ENCODE results near the gene ALOX12B. TPM values are rescaled to one million over a fixed set of nuclear protein-coding genes. Genes with fewer than 3 reads are reported as not detected.

ALOX12B gene
- polyA plus RNA-seq, 4 donors, result 0.45 to 3.0 (median 0.73) TPM

DNA sequence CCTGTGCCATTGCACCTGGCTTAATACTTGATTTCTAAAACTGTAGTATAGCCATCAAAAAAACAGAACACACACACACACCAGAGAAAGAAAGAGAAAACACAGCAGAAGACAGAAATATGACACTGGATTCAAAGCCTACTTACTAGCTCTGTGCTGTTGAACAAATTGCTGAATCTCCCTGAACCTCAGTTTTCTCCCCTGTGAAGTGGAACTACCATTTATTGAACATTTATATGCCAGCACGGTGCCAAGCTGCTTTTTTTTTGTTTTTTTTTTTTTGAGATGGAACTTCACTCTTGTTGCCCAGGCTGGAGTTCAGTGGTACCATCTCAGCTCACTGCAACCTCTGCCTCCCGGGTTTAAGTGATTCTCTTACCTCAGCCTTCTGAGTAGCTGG, 13.2 kb upstream of the ALOX12B start:
- FAIRE-seq, result no peak
- 69 to 81% (median 76%) methylated on average over 2 of the region's 2 CpGs for WGBS, 3 donors
- no peaks in the 10 kb centered on the region for H3K4me1 ChIP-seq (ENCODE audit: control insufficient read depth in 3 of 3, insufficient read depth in 2 of 3, low read depth in 1 of 3, low read length in 2 of 3)
- no peak for DNase-seq
- H3K27me3 ChIP-seq (ENCODE audit: control insufficient read depth in 3 of 3, insufficient read depth in 3 of 3, low read length in 3 of 3), result peaks cover 0 to 3% (median 0%) of the 10 kb centered on the region in 3 donors
- no peak overlapping the region for H3K4me3 ChIP-seq (ENCODE audit: low read depth in 1 of 3, low read length in 3 of 3)
- H3K36me3 ChIP-seq (ENCODE audit: control insufficient read depth in 3 of 3, insufficient read depth in 2 of 3, low read depth in 1 of 3, low read length in 3 of 3), result no peaks in the 10 kb centered on the region
- no peak overlapping the region for H3K27ac ChIP-seq (ENCODE audit: low read depth in 1 of 3, low read length in 2 of 3)
- H3K9me3 ChIP-seq (ENCODE audit: control insufficient read depth in 2 of 2, insufficient read depth in 1 of 2, low read depth in 1 of 2, low read length in 1 of 2), result no peaks in the 10 kb centered on the region

DNA sequence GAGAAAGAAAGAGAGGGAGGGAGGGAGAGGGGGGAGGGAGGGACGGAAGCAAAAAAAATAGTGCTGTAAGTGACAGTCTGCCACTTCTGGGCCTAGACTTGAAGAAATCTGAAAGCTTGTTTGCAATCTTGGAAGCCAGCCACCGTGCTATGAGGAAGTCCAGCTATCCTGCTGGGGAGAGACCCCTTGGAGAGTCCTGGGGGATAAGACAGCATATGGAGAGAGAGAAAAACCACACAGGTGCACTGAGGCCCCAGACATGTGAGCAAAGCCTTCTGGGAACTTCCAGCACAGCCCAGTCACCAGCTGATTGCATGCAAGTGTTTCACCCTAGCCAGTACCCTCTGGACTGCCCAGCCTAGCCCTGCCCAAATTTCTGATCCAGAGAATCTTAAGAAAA, 12.6 kb upstream of the ALOX12B start:
- peaks cover 0 to 7% (median 0%) of the 10 kb centered on the region in 3 donors for H3K27me3 ChIP-seq (ENCODE audit: control insufficient read depth in 3 of 3, insufficient read depth in 3 of 3, low read length in 3 of 3)
- WGBS, 3 donors, result 28 to 43% (median 31%) methylated on average over 2 of the region's 2 CpGs
- no peaks in the 10 kb centered on the region for H3K36me3 ChIP-seq (ENCODE audit: control insufficient read depth in 3 of 3, insufficient read depth in 2 of 3, low read depth in 1 of 3, low read length in 3 of 3)
- H3K9me3 ChIP-seq (ENCODE audit: control insufficient read depth in 2 of 2, insufficient read depth in 1 of 2, low read depth in 1 of 2, low read length in 1 of 2), result no peaks in the 10 kb centered on the region
- H3K4me1 ChIP-seq (ENCODE audit: control insufficient read depth in 3 of 3, insufficient read depth in 2 of 3, low read depth in 1 of 3, low read length in 2 of 3), result no peaks in the 10 kb centered on the region
- no peak for DNase-seq
- H3K27ac ChIP-seq (ENCODE audit: low read depth in 1 of 3, low read length in 2 of 3), result no peak overlapping the region
- FAIRE-seq, result no peak
- no peak overlapping the region for H3K4me3 ChIP-seq (ENCODE audit: low read depth in 1 of 3, low read length in 3 of 3)

GRCh38 chr17:8096541-8096940, 9.0 kb upstream of the ALOX12B start:
- FAIRE-seq (no peak), DNase-seq (no peak)
- Histone ChIP-seq H3K27me3 (ENCODE audit: control insufficient read depth in 3 of 3, insufficient read depth in 3 of 3, low read length in 3 of 3) (peaks cover 0 to 16% (median 0%) of the 10 kb centered on the region in 3 donors), H3K36me3 (ENCODE audit: control insufficient read depth in 3 of 3, insufficient read depth in 2 of 3, low read depth in 1 of 3, low read length in 3 of 3) (no peaks in the 10 kb centered on the region), H3K4me1 (ENCODE audit: control insufficient read depth in 3 of 3, insufficient read depth in 2 of 3, low read depth in 1 of 3, low read length in 2 of 3) (no peaks in the 10 kb centered on the region), H3K27ac (ENCODE audit: low read depth in 1 of 3, low read length in 2 of 3) (no peak overlapping the region), H3K4me3 (ENCODE audit: low read depth in 1 of 3, low read length in 3 of 3) (no peak overlapping the region), H3K9me3 (ENCODE audit: control insufficient read depth in 2 of 2, insufficient read depth in 1 of 2, low read depth in 1 of 2, low read length in 1 of 2) (no peaks in the 10 kb centered on the region)
- 87 to 93% (median 92%) methylated on average over 8 of the region's 8 CpGs for WGBS, 3 donors

DNA sequence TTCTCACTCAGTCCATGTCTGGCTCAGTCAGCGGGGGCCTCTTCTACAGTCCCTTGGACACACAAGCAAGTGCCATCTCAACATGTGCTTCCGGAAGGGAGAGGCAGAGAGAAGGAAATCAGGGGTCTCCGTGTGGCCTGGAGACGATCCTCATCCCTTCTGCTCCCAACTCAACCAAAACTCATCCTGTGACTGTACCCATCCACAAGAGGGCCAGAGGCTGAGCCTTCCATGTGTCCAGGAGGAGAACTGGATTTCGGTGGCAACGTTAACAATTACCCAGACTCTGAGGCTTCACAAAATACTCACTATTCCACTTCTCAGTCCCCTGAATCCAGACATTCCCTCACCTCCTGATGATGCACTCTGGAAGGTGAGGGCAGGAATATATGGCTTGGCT, 7.8 kb upstream of the ALOX12B start:
- Histone ChIP-seq H3K9me3 (ENCODE audit: control insufficient read depth in 2 of 2, insufficient read depth in 1 of 2, low read depth in 1 of 2, low read length in 1 of 2) (no peaks in the 10 kb centered on the region), H3K36me3 (ENCODE audit: control insufficient read depth in 3 of 3, insufficient read depth in 2 of 3, low read depth in 1 of 3, low read length in 3 of 3) (no peaks in the 10 kb centered on the region), H3K4me3 (ENCODE audit: low read depth in 1 of 3, low read length in 3 of 3) (no peak overlapping the region), H3K27me3 (ENCODE audit: control insufficient read depth in 3 of 3, insufficient read depth in 3 of 3, low read length in 3 of 3) (peaks cover 0 to 28% (median 0%) of the 10 kb centered on the region in 3 donors), H3K27ac (ENCODE audit: low read depth in 1 of 3, low read length in 2 of 3) (no peak overlapping the region), H3K4me1 (ENCODE audit: control insufficient read depth in 3 of 3, insufficient read depth in 2 of 3, low read depth in 1 of 3, low read length in 2 of 3) (no peaks in the 10 kb centered on the region)
- no peak for FAIRE-seq
- WGBS, 3 donors, result 72 to 74% (median 74%) methylated on average over 5 to 6 of the region's 6 CpGs
- DNase-seq, result no peak

GRCh38 chr17:8091033-8091687, 3.6 kb upstream of the ALOX12B start:
- FAIRE-seq (no peak), DNase-seq (no peak)
- no peaks in the 10 kb centered on the region for H3K36me3 ChIP-seq (ENCODE audit: control insufficient read depth in 3 of 3, insufficient read depth in 2 of 3, low read depth in 1 of 3, low read length in 3 of 3)
- H3K4me3 ChIP-seq (ENCODE audit: low read depth in 1 of 3, low read length in 3 of 3), result no peak overlapping the region
- peaks cover 0 to 46% (median 2%) of the 10 kb centered on the region in 3 donors for H3K27me3 ChIP-seq (ENCODE audit: control insufficient read depth in 3 of 3, insufficient read depth in 3 of 3, low read length in 3 of 3)
- H3K27ac ChIP-seq (ENCODE audit: low read depth in 1 of 3, low read length in 2 of 3), result no peak overlapping the region
- H3K9me3 ChIP-seq (ENCODE audit: control insufficient read depth in 2 of 2, insufficient read depth in 1 of 2, low read depth in 1 of 2, low read length in 1 of 2), result no peaks in the 10 kb centered on the region
- WGBS, 3 donors, result 26 to 42% (median 28%) methylated on average over 9 of the region's 9 CpGs
- H3K4me1 ChIP-seq (ENCODE audit: control insufficient read depth in 3 of 3, insufficient read depth in 2 of 3, low read depth in 1 of 3, low read length in 2 of 3), result no peaks in the 10 kb centered on the region

DNA sequence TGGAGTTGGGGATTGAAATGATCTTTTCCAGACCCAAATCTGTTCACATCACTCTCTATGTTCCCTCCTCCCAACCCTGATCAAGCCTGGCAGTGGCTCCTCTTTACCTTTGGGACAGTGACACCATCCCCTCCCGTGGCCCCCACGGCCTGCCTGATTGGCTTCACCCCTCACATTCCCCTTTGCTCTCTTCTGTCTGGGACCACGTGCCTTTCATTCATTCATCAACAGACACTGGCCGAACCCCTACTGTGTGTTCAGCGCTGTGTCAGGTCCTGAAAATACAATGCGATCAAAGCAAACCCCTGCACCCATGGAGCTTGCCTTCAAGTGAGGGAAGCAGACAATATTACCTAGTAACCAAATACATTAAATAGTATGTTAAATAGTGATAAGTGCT, 2.2 kb upstream of the ALOX12B start:
- no peak for FAIRE-seq
- Histone ChIP-seq H3K4me3 (ENCODE audit: low read depth in 1 of 3, low read length in 3 of 3) (no peak overlapping the region), H3K36me3 (ENCODE audit: control insufficient read depth in 3 of 3, insufficient read depth in 2 of 3, low read depth in 1 of 3, low read length in 3 of 3) (no peaks in the 10 kb centered on the region), H3K27ac (ENCODE audit: low read depth in 1 of 3, low read length in 2 of 3) (no peak overlapping the region), H3K4me1 (ENCODE audit: control insufficient read depth in 3 of 3, insufficient read depth in 2 of 3, low read depth in 1 of 3, low read length in 2 of 3) (no peaks in the 10 kb centered on the region), H3K27me3 (ENCODE audit: control insufficient read depth in 3 of 3, insufficient read depth in 3 of 3, low read length in 3 of 3) (peaks cover 0 to 40% (median 2%) of the 10 kb centered on the region in 3 donors), H3K9me3 (ENCODE audit: control insufficient read depth in 2 of 2, insufficient read depth in 1 of 2, low read depth in 1 of 2, low read length in 1 of 2) (no peaks in the 10 kb centered on the region)
- no peak for DNase-seq
- WGBS, 3 donors, result 53 to 70% (median 66%) methylated on average over 6 of the region's 6 CpGs

DNA sequence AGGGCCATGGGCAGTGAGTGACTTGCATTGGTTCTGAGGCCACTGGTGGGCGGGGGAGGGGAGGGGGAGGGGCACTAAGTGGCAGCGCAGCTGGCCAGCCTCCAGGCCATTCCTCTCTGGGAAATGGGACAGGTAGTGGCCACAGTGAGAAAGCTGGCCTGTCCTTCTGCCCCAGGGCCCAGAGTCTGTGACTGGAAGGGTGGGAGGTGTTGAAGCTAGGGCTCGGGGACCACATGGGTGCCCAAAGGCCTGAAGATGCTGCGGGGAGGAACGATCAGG, 375 bp upstream of the ALOX12B start:
- no peak overlapping the region for H3K27ac ChIP-seq (ENCODE audit: low read depth in 1 of 3, low read length in 2 of 3)
- 58 to 75% (median 59%) methylated on average over 5 of the region's 5 CpGs for WGBS, 3 donors

GRCh38 chr17:8084250-8084649, 3.3 kb downstream of the ALOX12B start:
- H3K27me3 ChIP-seq (ENCODE audit: control insufficient read depth in 3 of 3, insufficient read depth in 3 of 3, low read length in 3 of 3), result peaks cover 1 to 9% (median 3%) of the 10 kb centered on the region in 3 donors
- H3K27ac ChIP-seq (ENCODE audit: low read depth in 1 of 3, low read length in 2 of 3), result no peak overlapping the region
- H3K9me3 ChIP-seq (ENCODE audit: control insufficient read depth in 2 of 2, insufficient read depth in 1 of 2, low read depth in 1 of 2, low read length in 1 of 2), result peaks cover 0 to 4% of the 10 kb centered on the region in 2 donors
- DNase-seq (no peak), FAIRE-seq (no peak)
- H3K4me1 ChIP-seq (ENCODE audit: control insufficient read depth in 3 of 3, insufficient read depth in 2 of 3, low read depth in 1 of 3, low read length in 2 of 3), result peaks cover 0 to 25% (median 0%) of the 10 kb centered on the region in 3 donors
- H3K36me3 ChIP-seq (ENCODE audit: control insufficient read depth in 3 of 3, insufficient read depth in 2 of 3, low read depth in 1 of 3, low read length in 3 of 3), result peaks cover 0 to 3% (median 0%) of the 10 kb centered on the region in 3 donors
- no peak overlapping the region for H3K4me3 ChIP-seq (ENCODE audit: low read depth in 1 of 3, low read length in 3 of 3)
- WGBS, 3 donors, result 80 to 93% (median 84%) methylated on average over 6 of the region's 6 CpGs

More for the DNA sequence above, 375 bp upstream of the ALOX12B start:
- Histone ChIP-seq H3K36me3 (ENCODE audit: control insufficient read depth in 3 of 3, insufficient read depth in 2 of 3, low read depth in 1 of 3, low read length in 3 of 3) (no peaks in the 10 kb centered on the region), H3K27me3 (ENCODE audit: control insufficient read depth in 3 of 3, insufficient read depth in 3 of 3, low read length in 3 of 3) (peaks cover 0 to 38% (median 5%) of the 10 kb centered on the region in 3 donors), H3K4me1 (ENCODE audit: control insufficient read depth in 3 of 3, insufficient read depth in 2 of 3, low read depth in 1 of 3, low read length in 2 of 3) (no peaks in the 10 kb centered on the region), H3K9me3 (ENCODE audit: control insufficient read depth in 2 of 2, insufficient read depth in 1 of 2, low read depth in 1 of 2, low read length in 1 of 2) (no peaks in the 10 kb centered on the region), H3K4me3 (ENCODE audit: low read depth in 1 of 3, low read length in 3 of 3) (no peak overlapping the region)
- FAIRE-seq (no peak), DNase-seq (no peak)

GRCh38 chr17:8082292-8082691, 5.2 kb downstream of the ALOX12B start:
- FAIRE-seq, result no peak
- Histone ChIP-seq H3K9me3 (ENCODE audit: control insufficient read depth in 2 of 2, insufficient read depth in 1 of 2, low read depth in 1 of 2, low read length in 1 of 2) (peaks cover 0 to 4% of the 10 kb centered on the region in 2 donors), H3K27ac (ENCODE audit: low read depth in 1 of 3, low read length in 2 of 3) (peak overlapping the region in 1 of 3 donors; percentile 41), H3K36me3 (ENCODE audit: control insufficient read depth in 3 of 3, insufficient read depth in 2 of 3, low read depth in 1 of 3, low read length in 3 of 3) (peaks cover 0 to 3% (median 0%) of the 10 kb centered on the region in 3 donors), H3K27me3 (ENCODE audit: control insufficient read depth in 3 of 3, insufficient read depth in 3 of 3, low read length in 3 of 3) (peaks cover 3 to 6% (median 3%) of the 10 kb centered on the region in 3 donors), H3K4me1 (ENCODE audit: control insufficient read depth in 3 of 3, insufficient read depth in 2 of 3, low read depth in 1 of 3, low read length in 2 of 3) (peaks cover 0 to 29% (median 0%) of the 10 kb centered on the region in 3 donors), H3K4me3 (ENCODE audit: low read depth in 1 of 3, low read length in 3 of 3) (no peak overlapping the region)
- peak in 1 of 2 donors; percentile 63 for DNase-seq
- 37 to 68% (median 41%) methylated on average over 10 of the region's 10 CpGs for WGBS, 3 donors
